CD4-positive, alpha-beta T cell (primary cell): Measurements from ENCODE around the gene TOP3B. TPM values are rescaled to one million over a fixed set of nuclear protein-coding genes. Genes with fewer than 3 reads are reported as not detected.

Source experiments
- ATAC-seq: fragments of 200-7000 bp; cut with Tn5 transposase; one replicate; pipeline ENCODE4 v1.10.0; 2022; ENCODE audit warnings: mild to moderate bottlenecking; ENCODE audit not compliant: poor library complexity
- CTCF ChIA-PET: fragments of 350-600 bp; sonication (Branson Sonifier 250); formaldehyde crosslinking; loops from one replicate; lab custom pipeline; 2021; ENCODE audit warnings: antibody characterized with exemption, inconsistent platforms; lab: Charles Lee
- POLR2A ChIA-PET: fragments of 350-600 bp; sonication (Branson Sonifier 250); formaldehyde crosslinking; loops from one replicate; lab custom pipeline; 2021; ENCODE audit warnings: antibody characterized with exemption, inconsistent platforms; lab: Charles Lee
- DNase-seq, 14 experiments: peaks; one replicate each; pipeline ENCODE4 v3.0.0-alpha.2; 2013 to 2020; ENCODE audit warnings: mixed read lengths in 2 of 14
- H3K27ac ChIP-seq, 2 donors: one replicate each; pipeline versions ENCODE4 v1.5.1 to v1.7.0; 2013; ENCODE audit warnings: low read length in 2 of 2, low read depth in 1 of 2, mild to moderate bottlenecking in 1 of 2
- H3K27me3 ChIP-seq, 2 experiments: 1 replicate in 1 of 2; 2 replicates in 1 of 2; pipeline versions ENCODE4 v1.6.1 to v1.7.0; 2013; ENCODE audit warnings: low read length in 2 of 2, control low read depth in 1 of 2, mild to moderate bottlenecking in 1 of 2, moderate library complexity in 1 of 2; ENCODE audit not compliant: insufficient read depth in 2 of 2, control insufficient read depth in 1 of 2
- H3K36me3 ChIP-seq: one replicate; pipeline ENCODE4 v1.6.1; 2013; ENCODE audit warnings: low read length, control low read depth; ENCODE audit not compliant: insufficient read depth
- H3K4me1 ChIP-seq: one replicate; pipeline ENCODE4 v1.6.1; 2013; ENCODE audit warnings: low read length, control low read depth; ENCODE audit not compliant: insufficient read depth
- H3K4me3 ChIP-seq: one replicate; pipeline ENCODE4 v1.5.1; 2013; ENCODE audit warnings: mild to moderate bottlenecking, low read length, moderate library complexity
- H3K9me3 ChIP-seq, 2 experiments: 1 replicate in 1 of 2; 2 replicates in 1 of 2; pipeline versions ENCODE4 v1.6.1 to v1.7.0; 2013; ENCODE audit warnings: low read length in 2 of 2, mild to moderate bottlenecking in 2 of 2, control low read depth in 1 of 2, moderate library complexity in 1 of 2; ENCODE audit not compliant: control insufficient read depth in 1 of 2, insufficient read depth in 1 of 2
- H3K27ac Mint-ChIP-seq: one replicate; pipeline ENCODE4 v1.8.0; 2020; ENCODE audit warnings: mixed read lengths
- H3K27me3 Mint-ChIP-seq: one replicate; pipeline ENCODE4 v1.8.0; 2021; ENCODE audit warnings: mixed read lengths
- H3K36me3 Mint-ChIP-seq: one replicate; pipeline ENCODE4 v1.8.0; 2021; ENCODE audit warnings: low read depth, mixed read lengths
- H3K4me1 Mint-ChIP-seq: one replicate; pipeline ENCODE4 v1.8.0; 2021; ENCODE audit warnings: low read depth, mixed read lengths
- H3K4me3 Mint-ChIP-seq: one replicate; pipeline ENCODE4 v1.8.0; 2020; ENCODE audit warnings: mild to moderate bottlenecking, mixed read lengths
- H3K9me3 Mint-ChIP-seq: one replicate; pipeline ENCODE4 v1.8.0; 2020; ENCODE audit warnings: mixed read lengths
- intact Hi-C, 2 experiments: fragments of 100-400 bp; cut with DNase I in 1 of 2; cut with micrococcal nuclease in 1 of 2; formaldehyde crosslinking; loops; one replicate each; pipeline versions ENCODE4 v1.15.1 to v1.9.0; 2023 to 2025; cut with DNase I, micrococcal nuclease
- total RNA-seq, 174 experiments: library from RNA in 2 of 174; stranded (reverse) in 2 of 174; gene quantifications; one replicate each; pipeline ENCODE4 v1.2.3 and lab custom pipeline; 2021 to 2026
- TF ChIP-seq, protein P1 (sequence below): fragments of 200-600 bp; IDR thresholded peaks from one replicate; pipeline ENCODE4 v1.8.0; 2022; ENCODE audit warnings: antibody characterized with exemption, mild to moderate bottlenecking

The TOP3B gene
- total RNA-seq, 2 experiments from 2014 or later = 60.2 to 62.8 TPM

DNA sequence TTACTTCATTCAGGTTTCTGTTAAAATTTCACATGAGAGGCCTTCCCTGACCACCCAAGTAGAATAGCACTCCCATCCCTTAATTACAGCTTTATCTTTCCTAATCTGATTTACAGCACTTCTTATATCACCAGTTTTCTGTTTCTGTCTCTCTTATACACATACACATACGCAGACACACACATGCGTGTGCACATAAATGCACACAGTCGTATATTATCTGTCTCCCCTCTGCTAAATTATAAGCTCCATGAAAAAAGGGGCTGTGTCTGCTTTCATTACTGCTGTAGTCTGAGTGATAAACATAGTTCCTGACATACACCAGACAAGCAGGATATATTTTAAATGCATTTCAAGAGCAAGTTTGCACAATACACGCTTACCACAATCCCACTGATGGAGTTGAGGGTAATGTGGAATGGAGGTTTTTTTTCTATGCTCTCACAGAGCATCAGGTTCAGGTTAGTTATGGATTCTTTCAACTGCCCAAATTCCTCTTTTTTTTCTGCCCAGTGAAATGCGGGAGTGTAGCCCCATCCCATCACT is 13.7 kb upstream of the TOP3B start:
- no peak overlapping the region for H3K4me3 ChIP-seq
- intact Hi-C loops = no loop called here
- DNase-seq (no peak), ATAC-seq (no peak)
- H3K9me3 Mint-ChIP-seq = no peaks in the 10 kb centered on the region
- TF ChIP-seq, protein P1, sequence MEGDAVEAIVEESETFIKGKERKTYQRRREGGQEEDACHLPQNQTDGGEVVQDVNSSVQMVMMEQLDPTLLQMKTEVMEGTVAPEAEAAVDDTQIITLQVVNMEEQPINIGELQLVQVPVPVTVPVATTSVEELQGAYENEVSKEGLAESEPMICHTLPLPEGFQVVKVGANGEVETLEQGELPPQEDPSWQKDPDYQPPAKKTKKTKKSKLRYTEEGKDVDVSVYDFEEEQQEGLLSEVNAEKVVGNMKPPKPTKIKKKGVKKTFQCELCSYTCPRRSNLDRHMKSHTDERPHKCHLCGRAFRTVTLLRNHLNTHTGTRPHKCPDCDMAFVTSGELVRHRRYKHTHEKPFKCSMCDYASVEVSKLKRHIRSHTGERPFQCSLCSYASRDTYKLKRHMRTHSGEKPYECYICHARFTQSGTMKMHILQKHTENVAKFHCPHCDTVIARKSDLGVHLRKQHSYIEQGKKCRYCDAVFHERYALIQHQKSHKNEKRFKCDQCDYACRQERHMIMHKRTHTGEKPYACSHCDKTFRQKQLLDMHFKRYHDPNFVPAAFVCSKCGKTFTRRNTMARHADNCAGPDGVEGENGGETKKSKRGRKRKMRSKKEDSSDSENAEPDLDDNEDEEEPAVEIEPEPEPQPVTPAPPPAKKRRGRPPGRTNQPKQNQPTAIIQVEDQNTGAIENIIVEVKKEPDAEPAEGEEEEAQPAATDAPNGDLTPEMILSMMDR = no peak
- no peaks in the 10 kb centered on the region for H3K36me3 ChIP-seq
- no peak overlapping the region for H3K27ac ChIP-seq
- H3K27ac Mint-ChIP-seq = no peak overlapping the region
- H3K9me3 ChIP-seq = no peaks in the 10 kb centered on the region
- H3K27me3 Mint-ChIP-seq = peaks cover 12% of the 10 kb centered on the region
- no peaks in the 10 kb centered on the region for H3K36me3 Mint-ChIP-seq
- peaks cover 2 to 5% of the 10 kb centered on the region in 2 experiments for H3K27me3 ChIP-seq
- POLR2A ChIA-PET = no interaction called here
- no peaks in the 10 kb centered on the region for H3K4me1 Mint-ChIP-seq
- CTCF ChIA-PET = no interaction called here
- H3K4me3 Mint-ChIP-seq = no peak overlapping the region
- H3K4me1 ChIP-seq = no peaks in the 10 kb centered on the region

DNA sequence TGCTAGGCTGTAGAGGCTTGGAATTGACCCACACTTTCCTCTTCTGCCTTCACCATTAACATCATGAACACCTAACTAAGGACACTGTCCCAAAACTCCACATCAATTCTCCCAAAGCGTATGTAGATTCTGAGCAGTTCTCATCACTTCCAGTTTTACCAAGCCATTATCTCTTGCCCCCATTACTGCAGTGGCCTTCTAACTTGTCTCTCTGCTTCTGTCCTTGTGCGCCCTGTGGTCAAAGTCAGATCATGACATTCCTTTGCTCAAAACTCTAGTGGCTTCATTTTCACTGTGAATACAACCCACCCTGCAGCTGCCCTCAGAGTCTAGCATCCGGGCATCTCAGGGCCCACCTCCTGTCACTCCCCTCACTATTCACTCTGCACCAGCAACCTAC is 13.1 kb upstream of the TOP3B start:
- Histone ChIP-seq H3K36me3 (no peaks in the 10 kb centered on the region), H3K4me3 (no peak overlapping the region), H3K27me3 (peaks cover 2 to 3% of the 10 kb centered on the region in 2 experiments), H3K9me3 (no peaks in the 10 kb centered on the region), H3K4me1 (no peaks in the 10 kb centered on the region), H3K27ac (no peak overlapping the region)
- Mint-ChIP-seq H3K4me1 (no peaks in the 10 kb centered on the region), H3K36me3 (no peaks in the 10 kb centered on the region), H3K4me3 (no peak overlapping the region), H3K9me3 (no peaks in the 10 kb centered on the region), H3K27me3 (peaks cover 9% of the 10 kb centered on the region), H3K27ac (no peak overlapping the region)
- ATAC-seq (no peak), DNase-seq (no peak)
- ChIA-PET POLR2A (no interaction called here), CTCF (no interaction called here)
- intact Hi-C loops = no loop called here
- TF ChIP-seq, protein P1 = no peak

- Histone ChIP-seq H3K36me3 (no peaks in the 10 kb centered on the region), H3K9me3 (no peaks in the 10 kb centered on the region), H3K4me1 (no peaks in the 10 kb centered on the region), H3K27ac (no peak overlapping the region), H3K27me3 (no peaks in the 10 kb centered on the region), H3K4me3 (no peak overlapping the region)
- Mint-ChIP-seq H3K27me3 (peaks cover 3% of the 10 kb centered on the region), H3K4me3 (no peak overlapping the region), H3K36me3 (no peaks in the 10 kb centered on the region), H3K9me3 (no peaks in the 10 kb centered on the region), H3K27ac (no peak overlapping the region), H3K4me1 (no peaks in the 10 kb centered on the region)
- intact Hi-C loops = no loop called here
- TF ChIP-seq, protein P1 = no peak
- POLR2A ChIA-PET = no interaction called here
- no peak for DNase-seq
- no peak for ATAC-seq
- CTCF ChIA-PET = no interaction called here
These were observed 12.4 kb upstream of the TOP3B start for GRCh38 chr22:21994881-21995444.
